Tibial artery (tissue), 4 donors: Measurements from ENCODE around the gene PTEN.
"Not testable (repeated sequence)": the region's sequence is repeated elsewhere in the genome, so short reads cannot be mapped to it uniquely, and the experiment has no call there.

Experiments used
- DNase-seq, 2 donors: peaks; one replicate each; pipeline ENCODE4 v3.0.0-alpha.2; 2019
- H3K27ac ChIP-seq, 2 donors: fragments of 200-600 bp; sonication (generic) in 1 of 2; 1 replicate in 1 of 2; 2 replicates in 1 of 2; pipeline ENCODE4 v1.5.1; 2018 to 2019; ENCODE audit warnings: mild to moderate bottlenecking in 1 of 2
- H3K27me3 ChIP-seq, 2 donors: fragments of 200-600 bp; sonication (generic) in 1 of 2; one replicate each; pipeline versions ENCODE4 v1.5.1 to v1.6.0; 2016 to 2019
- H3K36me3 ChIP-seq, 3 donors: fragments of 200-600 bp; sonication (generic) in 2 of 3; one replicate each; pipeline ENCODE4 v1.5.1; 2016 to 2019; ENCODE audit warnings: mild to moderate bottlenecking in 2 of 3
- H3K4me1 ChIP-seq, 4 donors: fragments of 200-600 bp; sonication (generic) in 2 of 4; 1 replicate in 3 of 4; 2 replicates in 1 of 4; pipeline ENCODE4 v1.5.1; 2016 to 2019
- H3K4me3 ChIP-seq, 2 donors: fragments of 200-600 bp; sonication (generic) in 1 of 2; 1 replicate in 1 of 2; 2 replicates in 1 of 2; pipeline ENCODE4 v1.5.1; 2018 to 2019; ENCODE audit warnings: mild to moderate bottlenecking in 2 of 2
- H3K9me3 ChIP-seq, 3 donors: fragments of 200-600 bp; sonication (generic) in 1 of 3; one replicate each; pipeline ENCODE4 v1.5.1; 2016 to 2019
- CTCF ChIP-seq, 2 experiments: fragments of 200-600 bp in 1 of 2; fragments of 450-650 bp in 1 of 2; IDR thresholded peaks; one replicate each; pipeline ENCODE4 v1.5.1; 2017 to 2019; ENCODE audit warnings: antibody characterized with exemption in 2 of 2, mild to moderate bottlenecking in 1 of 2, moderate library complexity in 1 of 2
- intact Hi-C: fragments of 100-400 bp; cut with DNase I; formaldehyde crosslinking; loops from one replicate; pipeline ENCODE4 v1.15.0; 2023; ENCODE audit warnings: low total_unique reads

PTEN gene

DNA sequence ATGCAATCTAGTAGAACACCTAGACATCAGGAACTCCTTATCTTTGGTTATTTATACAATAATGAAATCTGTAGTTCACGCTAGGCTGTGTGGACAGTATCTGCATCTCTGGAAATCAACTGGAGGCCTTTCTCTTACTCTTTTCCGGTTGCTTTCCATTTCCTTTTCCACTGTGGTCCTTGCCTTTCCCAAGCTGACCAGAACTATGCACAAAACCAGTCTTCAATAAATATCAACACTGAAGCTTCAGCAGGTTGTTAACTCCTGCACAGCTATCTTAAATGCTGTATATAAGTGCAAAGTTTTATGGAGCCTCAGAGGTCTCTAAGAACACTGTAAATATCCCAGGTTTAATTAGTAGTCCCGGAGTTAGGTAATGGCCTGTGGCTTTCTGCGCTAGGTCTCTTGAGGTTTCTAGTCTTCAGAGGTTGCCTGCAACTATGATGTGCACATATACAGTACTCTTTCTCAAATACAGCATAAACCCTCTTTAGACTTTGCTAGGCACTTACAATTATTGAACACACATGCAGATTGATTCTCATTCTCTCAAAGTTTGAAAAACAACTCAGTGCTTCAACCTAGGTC, 2.5 kb upstream of the PTEN start:
- H3K4me1 ChIP-seq = peaks cover 0 to 12% (median 7%) of the 10 kb centered on the region in 4 donors
- no peaks in the 10 kb centered on the region for H3K9me3 ChIP-seq
- peak overlapping the region; percentile 83 to 97 for H3K4me3 ChIP-seq
- no peaks in the 10 kb centered on the region for H3K36me3 ChIP-seq
- no peak for DNase-seq
- no peak for TF ChIP-seq CTCF (IDR thresholded peaks at IDR 0.05)
- H3K27ac ChIP-seq = peak overlapping the region; percentile 83 to 100
- no peaks in the 10 kb centered on the region for H3K27me3 ChIP-seq
- intact Hi-C loops = loop anchor here (5.0 to 10.0 kb wide), 4 partner anchors 151 to 526 kb away; no protein-coding TSS in a partner anchor

GRCh38 chr10:87861566-87861952, 1.9 kb upstream of the PTEN start:
- no peaks in the 10 kb centered on the region for H3K36me3 ChIP-seq
- peak overlapping the region; percentile 83 to 100 for H3K27ac ChIP-seq
- H3K9me3 ChIP-seq = no peaks in the 10 kb centered on the region
- no peaks in the 10 kb centered on the region for H3K27me3 ChIP-seq
- H3K4me1 ChIP-seq = peaks cover 0 to 12% (median 7%) of the 10 kb centered on the region in 4 donors
- intact Hi-C loops = loop anchor here (5.0 to 10.0 kb wide), 4 partner anchors 151 to 526 kb away; no protein-coding TSS in a partner anchor
- peak; percentile 82 to 87 for DNase-seq
- H3K4me3 ChIP-seq = peak overlapping the region; percentile 83 to 97
- peak in 1 of 2 experiments; percentile 12 for TF ChIP-seq CTCF (IDR thresholded peaks at IDR 0.05)

GRCh38 chr10:87861953-87862678, 1.3 kb upstream of the PTEN start:
- Histone ChIP-seq H3K4me1 (peaks cover 0 to 12% (median 7%) of the 10 kb centered on the region in 4 donors), H3K4me3 (peak overlapping the region; percentile 83 to 97), H3K27me3 (no peaks in the 10 kb centered on the region), H3K9me3 (no peaks in the 10 kb centered on the region), H3K36me3 (no peaks in the 10 kb centered on the region), H3K27ac (peak overlapping the region; percentile 83 to 100)
- peak in 1 of 2 experiments; percentile 20 for TF ChIP-seq CTCF (IDR thresholded peaks at IDR 0.05)
- intact Hi-C loops = loop anchor here (5.0 to 10.0 kb wide), 4 partner anchors 150 to 525 kb away; no protein-coding TSS in a partner anchor
- peak; percentile 95 to 99 for DNase-seq

GRCh38 chr10:87862679-87863052, 759 bp upstream of the PTEN start:
- Histone ChIP-seq H3K9me3 (no peaks in the 10 kb centered on the region), H3K27me3 (no peaks in the 10 kb centered on the region), H3K4me1 (peaks cover 0 to 12% (median 7%) of the 10 kb centered on the region in 4 donors), H3K36me3 (no peaks in the 10 kb centered on the region), H3K27ac (peak overlapping the region; percentile 83 to 100), H3K4me3 (peak overlapping the region; percentile 83 to 97)
- DNase-seq = no peak
- intact Hi-C loops = loop anchor here (5.0 to 10.0 kb wide), 4 partner anchors 150 to 525 kb away; no protein-coding TSS in a partner anchor
- TF ChIP-seq CTCF (IDR thresholded peaks at IDR 0.05) = no peak

- peak overlapping the region; percentile 83 to 100 for H3K27ac ChIP-seq
- H3K4me1 ChIP-seq = peaks cover 0 to 21% (median 8%) of the 10 kb centered on the region in 4 donors
- H3K36me3 ChIP-seq, H3K27me3 ChIP-seq, H3K9me3 ChIP-seq: not testable (repeated sequence)
- peak overlapping the region; percentile 83 to 97 for H3K4me3 ChIP-seq
- intact Hi-C loops = loop anchor here (5.0 to 10.0 kb wide), 4 partner anchors 148 to 523 kb away; no protein-coding TSS in a partner anchor
- peak in 1 of 2 donors; percentile 68 for DNase-seq
Measured at GRCh38 chr10:87863951-87864495, 598 bp downstream of the PTEN start.
